Activated naive CD8-positive, alpha-beta T cell (primary cell): Measurements from ENCODE around the gene RDH14.
A peak's percentile ranks its signal among the peaks of the same experiment; 100 is the strongest.

Experiments
- H3K27ac Mint-ChIP-seq: one replicate; pipeline ENCODE4 v1.8.0; 2021; ENCODE audit warnings: mixed read lengths
- H3K27me3 Mint-ChIP-seq: one replicate; pipeline ENCODE4 v1.8.0; 2021; ENCODE audit warnings: mixed read lengths
- H3K36me3 Mint-ChIP-seq: one replicate; pipeline ENCODE4 v1.8.0; 2021; ENCODE audit warnings: mixed read lengths
- H3K4me1 Mint-ChIP-seq: one replicate; pipeline ENCODE4 v1.8.0; 2021; ENCODE audit warnings: low read depth, mixed read lengths
- H3K4me3 Mint-ChIP-seq: one replicate; pipeline ENCODE4 v1.8.0; 2021; ENCODE audit warnings: mild to moderate bottlenecking, mixed read lengths
- H3K9me3 Mint-ChIP-seq: one replicate; pipeline ENCODE4 v1.8.0; 2021; ENCODE audit warnings: low read depth, mixed read lengths

RDH14 gene

DNA sequence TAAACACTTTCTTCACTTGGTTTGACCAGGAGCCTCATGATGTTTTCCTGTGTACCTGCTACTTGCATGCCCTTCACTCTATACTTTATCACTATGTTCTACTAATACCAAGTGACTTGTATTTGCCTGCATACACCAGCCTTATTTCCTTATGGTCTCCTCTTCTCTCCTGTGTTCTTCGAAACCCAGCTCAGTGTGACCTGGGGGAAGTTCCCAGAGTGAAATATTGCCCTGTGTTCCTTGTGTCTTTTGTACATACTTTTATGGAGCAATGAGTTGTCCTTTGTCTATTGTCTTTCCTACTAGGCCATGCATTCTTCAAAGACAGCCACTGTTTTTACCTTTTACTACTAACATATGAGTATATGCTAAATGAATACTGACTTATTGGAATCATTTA lies 28.3 kb upstream of the RDH14 start:
- H3K4me1 Mint-ChIP-seq: no peaks in the 10 kb centered on the region
- no peaks in the 10 kb centered on the region for H3K27me3 Mint-ChIP-seq
- no peak overlapping the region for H3K4me3 Mint-ChIP-seq
- H3K9me3 Mint-ChIP-seq: peaks cover 4% of the 10 kb centered on the region
- peaks cover 37% of the 10 kb centered on the region for H3K36me3 Mint-ChIP-seq
- H3K27ac Mint-ChIP-seq: no peak overlapping the region

DNA sequence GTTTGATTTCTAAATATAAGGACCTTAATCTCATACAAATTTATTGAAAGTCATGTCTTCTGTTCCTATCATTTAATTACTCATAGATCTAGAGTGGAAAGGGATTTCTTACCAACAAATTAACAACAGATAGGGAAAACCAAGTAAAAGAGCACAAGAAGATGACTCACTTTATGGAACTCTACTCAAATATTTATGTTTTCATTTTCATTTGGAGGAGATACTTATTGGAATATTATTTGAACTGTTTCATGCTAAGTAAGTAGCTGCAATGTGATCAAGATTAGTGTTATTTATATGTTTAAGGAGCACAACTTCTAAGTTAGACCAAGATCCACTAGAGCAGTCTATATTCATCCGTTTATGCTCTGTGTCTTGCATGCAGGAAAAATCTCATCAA lies 27.6 kb upstream of the RDH14 start:
- no peak overlapping the region for H3K4me3 Mint-ChIP-seq
- no peaks in the 10 kb centered on the region for H3K4me1 Mint-ChIP-seq
- no peak overlapping the region for H3K27ac Mint-ChIP-seq
- H3K27me3 Mint-ChIP-seq: no peaks in the 10 kb centered on the region
- peaks cover 9% of the 10 kb centered on the region for H3K9me3 Mint-ChIP-seq
- H3K36me3 Mint-ChIP-seq: peaks cover 39% of the 10 kb centered on the region

DNA sequence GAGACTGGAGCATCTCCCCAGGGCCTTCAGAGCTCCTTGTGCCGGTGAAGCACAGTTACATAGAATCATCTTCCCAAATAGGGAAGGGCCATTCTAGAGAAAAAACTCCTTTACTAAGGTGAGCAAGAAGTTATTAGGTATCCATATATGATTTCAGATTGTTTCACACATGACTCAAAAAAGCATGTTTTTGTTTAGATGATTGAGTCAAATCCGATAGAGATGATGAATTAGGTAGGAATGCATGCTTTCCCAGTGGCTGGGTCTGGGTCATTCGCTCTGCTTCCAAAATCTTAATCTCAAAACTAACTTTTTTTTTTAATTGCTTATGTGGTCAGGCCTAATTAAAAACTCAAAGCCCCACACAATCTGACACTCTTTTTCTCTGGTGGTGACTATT lies 25.1 kb upstream of the RDH14 start:
- Mint-ChIP-seq H3K4me3 (no peak overlapping the region), H3K4me1 (no peaks in the 10 kb centered on the region), H3K36me3 (peaks cover 31% of the 10 kb centered on the region), H3K27ac (no peak overlapping the region), H3K9me3 (peaks cover 12% of the 10 kb centered on the region), H3K27me3 (no peaks in the 10 kb centered on the region)

DNA sequence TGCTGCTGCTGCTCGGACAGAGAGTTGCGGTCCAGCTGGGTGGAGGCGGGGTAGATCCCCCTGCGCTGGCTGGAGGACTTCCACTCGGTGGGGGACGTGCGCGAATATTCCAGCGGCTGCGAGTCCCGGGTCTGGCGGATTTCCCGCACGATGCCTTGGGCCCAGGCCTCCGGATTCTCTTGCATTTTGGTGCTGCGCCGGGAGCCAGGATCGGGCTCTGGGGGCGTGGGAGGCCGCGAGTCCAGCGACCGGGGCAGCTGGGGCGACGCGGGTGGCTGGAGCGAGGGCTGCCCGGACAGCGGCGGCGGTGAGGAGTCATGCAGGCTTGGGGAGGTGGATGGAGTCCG lies 24.1 kb upstream of the RDH14 start:
- Mint-ChIP-seq H3K4me1 (no peaks in the 10 kb centered on the region), H3K27ac (no peak overlapping the region), H3K4me3 (no peak overlapping the region), H3K27me3 (no peaks in the 10 kb centered on the region), H3K9me3 (peaks cover 12% of the 10 kb centered on the region), H3K36me3 (peaks cover 29% of the 10 kb centered on the region)

DNA sequence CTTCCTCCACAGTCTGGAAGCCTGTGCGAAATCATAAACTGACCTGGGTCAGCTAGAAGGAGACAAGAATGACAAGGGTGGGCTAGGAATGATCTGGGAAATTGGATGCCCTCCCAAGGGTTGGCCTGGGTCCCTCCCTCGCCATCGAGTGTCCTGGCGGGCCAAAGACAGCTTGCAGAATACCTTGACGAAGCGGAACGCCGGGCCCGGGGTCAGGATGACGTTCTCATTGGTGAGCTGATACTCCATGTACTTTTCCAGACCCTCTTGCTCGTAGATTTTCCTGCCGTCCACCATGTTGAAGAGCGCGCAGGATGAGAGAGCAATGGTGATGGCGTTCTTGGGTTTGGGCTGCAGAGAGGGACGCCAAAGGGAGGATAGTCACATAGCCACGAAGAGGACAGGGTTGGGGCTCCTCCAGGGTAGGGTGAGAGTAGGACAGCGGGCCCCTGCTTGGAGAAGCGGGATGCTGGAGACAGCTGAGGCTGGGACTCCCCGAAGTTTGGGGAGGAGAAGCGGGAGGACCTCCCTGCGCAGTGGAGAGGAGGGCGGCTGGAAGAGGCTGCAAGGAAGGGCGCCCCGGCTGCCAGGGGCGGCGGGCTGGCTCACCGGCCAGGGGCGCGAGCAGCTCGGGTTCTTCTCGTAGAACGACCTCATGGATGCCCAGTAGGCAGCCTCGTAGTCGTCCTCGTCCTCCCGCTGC lies 23.6 kb upstream of the RDH14 start:
- Mint-ChIP-seq H3K4me3 (no peak overlapping the region), H3K36me3 (peaks cover 26% of the 10 kb centered on the region), H3K4me1 (no peaks in the 10 kb centered on the region), H3K27me3 (no peaks in the 10 kb centered on the region), H3K27ac (no peak overlapping the region), H3K9me3 (peaks cover 13% of the 10 kb centered on the region)

DNA sequence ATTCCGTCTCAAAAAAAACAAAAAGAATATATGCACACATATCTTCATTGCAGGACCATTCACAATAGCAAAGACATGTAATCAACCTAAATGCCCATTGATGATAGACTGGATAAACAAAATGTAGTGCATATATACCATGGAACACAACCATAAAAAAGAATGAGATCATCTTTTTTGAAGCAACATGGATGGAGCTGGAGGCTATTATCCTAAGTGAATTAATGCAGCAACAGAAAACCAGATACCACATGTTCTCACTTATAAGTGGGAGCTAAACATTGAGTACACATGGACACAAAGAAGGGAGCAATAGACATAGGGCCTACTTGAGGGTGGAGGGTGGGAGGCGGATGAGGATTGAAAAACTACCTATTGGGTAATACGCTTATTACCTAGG lies 20.2 kb upstream of the RDH14 start:
- Mint-ChIP-seq H3K27me3 (no peaks in the 10 kb centered on the region), H3K36me3 (peaks cover 25% of the 10 kb centered on the region), H3K27ac (no peak overlapping the region), H3K9me3 (peaks cover 27% of the 10 kb centered on the region), H3K4me3 (no peak overlapping the region), H3K4me1 (no peaks in the 10 kb centered on the region)

DNA sequence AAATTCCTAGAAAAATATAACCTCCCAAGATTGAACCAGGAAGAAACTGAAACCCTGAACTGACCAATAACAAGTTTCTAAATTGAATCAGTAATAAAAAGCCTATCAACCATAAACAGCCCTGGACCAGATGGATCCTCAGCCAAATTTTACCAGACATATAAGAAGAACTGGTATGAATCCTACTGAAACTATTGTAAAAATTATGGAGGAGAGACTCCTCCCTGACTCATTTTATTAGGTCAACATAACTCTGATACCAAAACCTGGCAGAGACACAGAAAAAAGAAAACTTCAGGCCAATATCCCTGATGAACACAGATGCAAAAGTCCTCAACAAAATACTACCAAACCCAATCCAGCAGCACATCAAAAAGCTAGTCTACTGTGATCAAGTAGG lies 17.6 kb upstream of the RDH14 start:
- H3K4me3 Mint-ChIP-seq: no peak overlapping the region
- H3K4me1 Mint-ChIP-seq: no peaks in the 10 kb centered on the region
- no peaks in the 10 kb centered on the region for H3K27me3 Mint-ChIP-seq
- peaks cover 20% of the 10 kb centered on the region for H3K36me3 Mint-ChIP-seq
- peaks cover 22% of the 10 kb centered on the region for H3K9me3 Mint-ChIP-seq
- no peak overlapping the region for H3K27ac Mint-ChIP-seq

DNA sequence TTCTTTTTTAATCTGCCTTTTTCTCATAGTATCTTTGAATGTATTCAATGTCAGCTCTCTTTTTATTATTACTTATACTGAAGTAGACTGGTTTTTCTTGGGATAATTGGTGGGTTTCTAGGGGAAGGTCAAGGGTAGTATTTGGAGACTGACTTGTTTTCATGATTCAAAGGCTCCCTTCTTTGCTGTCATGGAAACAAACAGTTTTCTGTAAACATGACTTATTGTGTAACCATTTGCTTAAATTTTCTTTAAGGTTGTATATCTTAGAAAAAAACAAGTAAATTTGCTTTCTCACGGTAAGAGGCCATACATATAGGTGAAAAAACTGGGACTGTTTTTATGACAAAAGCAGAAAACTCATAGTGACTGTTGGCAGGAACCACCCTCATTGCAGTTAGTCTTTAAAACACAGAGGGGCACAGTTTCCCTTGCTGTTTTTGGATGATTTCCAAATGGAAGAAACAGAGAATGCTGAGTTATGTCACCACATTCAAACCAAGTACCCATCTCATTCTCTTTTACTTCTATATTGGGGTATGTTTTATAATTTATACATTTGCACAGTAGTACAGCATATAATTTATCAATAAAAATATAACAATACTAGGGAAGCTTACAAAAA lies 5.8 kb upstream of the RDH14 start:
- Mint-ChIP-seq H3K4me3 (no peak overlapping the region), H3K4me1 (no peaks in the 10 kb centered on the region), H3K9me3 (peaks cover 7% of the 10 kb centered on the region), H3K27ac (no peak overlapping the region), H3K27me3 (no peaks in the 10 kb centered on the region), H3K36me3 (peaks cover 50% of the 10 kb centered on the region)

DNA sequence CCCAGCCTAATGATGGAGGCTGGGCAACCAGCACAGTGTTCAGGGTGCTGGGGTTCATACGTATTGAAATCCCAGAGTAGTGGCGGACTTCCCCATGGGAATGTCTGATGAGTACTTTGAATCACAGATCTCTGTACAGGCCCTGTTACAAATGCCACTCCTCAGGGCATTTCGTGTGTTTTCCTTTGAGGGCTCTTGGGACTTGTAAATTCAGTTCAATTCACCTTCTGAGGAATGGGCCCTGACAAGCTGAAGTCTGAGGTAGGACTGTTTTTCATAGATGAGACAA lies 288 bp upstream of the RDH14 start:
- Mint-ChIP-seq H3K9me3 (peaks cover 7% of the 10 kb centered on the region), H3K27ac (peak overlapping the region; percentile 84), H3K27me3 (no peaks in the 10 kb centered on the region), H3K4me3 (peak overlapping the region; percentile 90), H3K4me1 (peaks cover 37% of the 10 kb centered on the region), H3K36me3 (peaks cover 24% of the 10 kb centered on the region)

DNA sequence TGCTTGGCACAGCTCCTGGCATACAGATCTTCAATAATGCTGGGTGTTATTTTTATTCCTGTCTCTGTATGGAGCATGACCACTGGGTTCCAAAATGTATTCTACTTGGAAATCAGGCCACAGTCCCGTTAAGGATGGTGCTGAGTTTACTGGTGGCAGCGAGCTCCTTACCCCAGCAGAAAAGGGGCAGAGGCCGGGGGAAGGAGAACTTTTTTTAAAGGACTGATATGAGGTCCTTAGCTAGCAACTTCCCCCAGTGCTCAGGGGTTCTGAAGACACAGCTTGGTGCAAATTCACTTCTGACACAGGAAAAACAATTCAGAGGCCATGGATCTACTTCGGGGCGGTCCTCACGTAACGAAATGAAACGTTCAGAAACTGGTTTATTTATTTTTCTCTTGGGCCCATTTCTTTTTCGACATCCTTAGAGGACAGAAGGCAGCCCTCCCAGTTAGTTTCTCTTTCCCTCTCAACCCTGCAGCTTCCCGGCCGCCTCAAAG lies 872 bp downstream of the RDH14 start:
- Mint-ChIP-seq H3K27me3 (no peaks in the 10 kb centered on the region), H3K4me1 (peaks cover 44% of the 10 kb centered on the region), H3K4me3 (peak overlapping the region; percentile 92), H3K36me3 (peaks cover 23% of the 10 kb centered on the region), H3K9me3 (no peaks in the 10 kb centered on the region), H3K27ac (peak overlapping the region; percentile 89)

DNA sequence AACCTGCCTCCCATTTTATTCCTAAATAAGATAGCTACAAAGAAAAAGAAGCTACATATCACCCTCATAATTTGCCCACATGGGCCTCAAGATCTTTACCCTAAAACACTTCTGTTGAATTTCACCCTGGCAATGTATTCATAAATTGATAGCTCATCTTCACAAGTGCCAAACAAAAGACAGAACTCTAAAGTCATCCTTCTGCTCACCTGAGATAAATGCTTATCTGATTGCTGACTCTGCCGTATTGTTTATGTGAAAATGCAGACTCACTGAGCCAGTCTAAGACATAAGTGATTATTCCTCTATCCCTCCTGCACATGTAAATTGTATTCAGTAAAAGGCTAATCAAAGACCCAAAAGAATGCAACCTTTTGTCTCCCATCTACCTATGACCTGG lies 2.0 kb downstream of the RDH14 start:
- Mint-ChIP-seq H3K36me3 (peaks cover 21% of the 10 kb centered on the region), H3K9me3 (no peaks in the 10 kb centered on the region), H3K4me3 (peak overlapping the region; percentile 92)

DNA sequence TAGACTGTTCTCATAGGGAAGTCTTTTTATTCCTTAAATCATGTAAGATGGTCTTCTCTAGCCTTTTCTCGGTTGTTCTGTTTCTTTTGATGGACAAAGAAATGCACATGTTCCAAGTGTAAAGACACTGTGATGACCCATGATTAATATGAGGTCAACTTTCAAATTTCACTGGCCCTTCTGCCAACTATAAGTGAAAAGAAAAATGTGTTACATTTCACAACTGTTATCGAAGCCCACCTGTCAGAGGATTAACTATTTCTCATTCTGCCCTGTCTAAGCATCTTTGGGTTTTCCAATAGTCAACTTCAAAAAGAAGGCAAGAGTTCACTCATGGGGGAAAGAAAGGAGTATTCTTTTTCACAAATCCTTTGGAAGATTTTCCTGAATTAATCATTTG lies 3.3 kb downstream of the RDH14 start:
- H3K4me1 Mint-ChIP-seq: peaks cover 65% of the 10 kb centered on the region
- peaks cover 23% of the 10 kb centered on the region for H3K36me3 Mint-ChIP-seq
- H3K4me3 Mint-ChIP-seq: no peak overlapping the region
- no peak overlapping the region for H3K27ac Mint-ChIP-seq
- no peaks in the 10 kb centered on the region for H3K9me3 Mint-ChIP-seq
- H3K27me3 Mint-ChIP-seq: no peaks in the 10 kb centered on the region

More for the DNA sequence above, 2.0 kb downstream of the RDH14 start:
- H3K4me1 Mint-ChIP-seq: peaks cover 51% of the 10 kb centered on the region
- H3K27me3 Mint-ChIP-seq: no peaks in the 10 kb centered on the region
- peak overlapping the region; percentile 51 for H3K27ac Mint-ChIP-seq

DNA sequence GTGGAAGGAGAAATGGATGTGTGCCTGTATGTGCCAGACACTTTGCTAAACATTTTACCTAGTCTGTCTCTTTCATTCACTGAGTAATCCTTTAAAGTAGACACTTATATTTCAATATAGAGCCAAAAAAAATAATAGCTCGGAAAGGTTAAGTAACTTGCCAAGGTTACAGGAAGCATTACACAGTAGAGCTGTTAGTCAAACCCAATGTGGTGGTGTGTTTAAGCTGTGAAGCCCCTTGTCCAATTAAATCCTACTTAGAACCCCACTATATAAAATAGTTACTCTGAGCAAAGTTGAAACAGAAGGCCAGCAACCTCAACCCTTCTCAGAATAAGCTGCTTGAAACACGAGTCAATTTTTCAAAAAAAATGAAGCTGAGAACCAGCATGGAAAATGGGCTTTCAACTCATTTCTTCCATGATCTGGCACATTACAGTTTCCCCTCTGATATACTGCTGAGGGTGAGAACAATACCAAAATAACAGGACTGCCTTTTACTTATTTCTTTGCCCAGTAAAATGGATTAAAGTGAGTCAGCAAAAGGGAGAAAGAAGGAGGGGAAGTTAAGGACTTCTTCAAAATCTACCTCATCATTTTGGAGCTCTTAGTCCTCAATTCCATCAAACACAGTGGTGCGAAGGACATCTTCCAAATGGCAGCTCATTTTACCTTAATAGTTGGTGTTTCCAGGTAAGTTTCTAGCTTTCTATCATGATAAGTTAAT lies 7.9 kb downstream of the RDH14 start:
- peaks cover 27% of the 10 kb centered on the region for H3K36me3 Mint-ChIP-seq

DNA sequence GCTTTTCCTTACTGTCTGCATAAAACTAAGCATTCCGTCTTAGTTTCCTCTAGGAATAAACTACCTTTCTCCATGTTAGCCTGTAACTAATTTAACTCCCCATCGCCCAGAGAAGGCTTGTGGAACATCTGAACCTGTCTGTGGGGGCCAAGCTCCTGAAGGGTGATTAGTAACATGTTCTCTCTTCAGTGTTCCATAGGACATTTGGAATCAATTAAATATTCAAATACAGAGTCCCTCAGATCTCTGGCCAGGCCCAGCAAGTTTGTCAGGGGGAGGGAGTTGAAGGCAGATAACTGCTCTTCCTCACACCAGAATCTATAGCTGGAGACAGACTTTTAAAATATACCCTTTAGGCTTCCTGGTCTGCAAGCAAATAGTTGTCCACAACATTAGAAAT lies 8.8 kb downstream of the RDH14 start:
- Mint-ChIP-seq H3K9me3 (no peaks in the 10 kb centered on the region), H3K27ac (no peak overlapping the region)

More for the DNA sequence above, 7.9 kb downstream of the RDH14 start:
- peaks cover 77% of the 10 kb centered on the region for H3K4me1 Mint-ChIP-seq
- H3K9me3 Mint-ChIP-seq: no peaks in the 10 kb centered on the region
- peak overlapping the region; percentile 50 for H3K27ac Mint-ChIP-seq
- no peaks in the 10 kb centered on the region for H3K27me3 Mint-ChIP-seq
- H3K4me3 Mint-ChIP-seq: peak overlapping the region; percentile 46

DNA sequence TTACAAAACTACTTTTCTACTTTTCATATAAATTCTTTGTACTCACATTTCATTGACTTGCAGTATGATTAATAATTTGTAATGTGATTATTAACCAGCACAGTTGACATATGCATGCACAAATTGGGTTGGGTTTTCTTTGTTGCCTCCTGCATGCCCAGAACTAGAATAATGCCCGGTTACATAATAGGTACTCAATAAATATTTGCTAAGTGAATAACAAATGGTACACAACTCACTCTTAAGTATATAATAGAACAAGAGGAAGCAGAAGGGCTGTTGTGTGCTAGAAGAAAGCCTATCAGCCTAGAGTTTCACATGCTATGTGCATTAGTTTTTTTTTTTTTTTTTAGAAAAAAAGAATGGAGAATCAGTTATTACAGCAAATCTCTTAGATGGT lies 9.3 kb downstream of the RDH14 start:
- no peaks in the 10 kb centered on the region for H3K9me3 Mint-ChIP-seq
- no peaks in the 10 kb centered on the region for H3K27me3 Mint-ChIP-seq
- H3K27ac Mint-ChIP-seq: no peak overlapping the region
- no peak overlapping the region for H3K4me3 Mint-ChIP-seq
- H3K4me1 Mint-ChIP-seq: peaks cover 80% of the 10 kb centered on the region
- peaks cover 26% of the 10 kb centered on the region for H3K36me3 Mint-ChIP-seq

More for the DNA sequence above, 8.8 kb downstream of the RDH14 start:
- peaks cover 26% of the 10 kb centered on the region for H3K36me3 Mint-ChIP-seq
- H3K27me3 Mint-ChIP-seq: no peaks in the 10 kb centered on the region
- peaks cover 80% of the 10 kb centered on the region for H3K4me1 Mint-ChIP-seq
- no peak overlapping the region for H3K4me3 Mint-ChIP-seq
